Cardiac muscle cell (in vitro differentiated cells and primary cell): ENCODE measurements around the gene LPAR5. TPM values are rescaled to one million over a fixed set of nuclear protein-coding genes. Genes with fewer than 3 reads are reported as not detected.

Experiments
- DNase-seq, 2 donors: peaks; one replicate each; pipeline versions ENCODE4 v3.0.0 to v3.0.0-alpha.2; 2010 to 2017; ENCODE audit warnings: low read depth in 1 of 2, low spot score in 1 of 2
- H3K27ac ChIP-seq: fragments of 200-600 bp; sonication (generic); 2 replicates; pipeline ENCODE4 v1.5.1; 2016
- H3K27me3 ChIP-seq: fragments of 200-600 bp; sonication (generic); 2 replicates; pipeline ENCODE4 v1.6.0; 2016; ENCODE audit warnings: control low read depth
- H3K36me3 ChIP-seq: fragments of 200-600 bp; sonication (generic); 2 replicates; pipeline ENCODE4 v1.5.1; 2016; ENCODE audit warnings: control low read depth
- H3K4me1 ChIP-seq: fragments of 200-600 bp; sonication (generic); 2 replicates; pipeline ENCODE4 v1.8.1; 2017; ENCODE audit warnings: low read depth, mild to moderate bottlenecking, mixed run types
- H3K4me3 ChIP-seq: fragments of 200-600 bp; sonication (generic); 2 replicates; pipeline ENCODE4 v1.5.1; 2016; ENCODE audit warnings: mild to moderate bottlenecking
- H3K9me3 ChIP-seq: fragments of 200-600 bp; sonication (generic); 2 replicates; pipeline ENCODE4 v1.5.1; 2017; ENCODE audit warnings: low read depth, mild to moderate bottlenecking, control low read depth
- CTCF ChIP-seq: IDR thresholded peaks from 2 replicates; pipeline ENCODE4 v1.5.1; 2012; ENCODE audit warnings: low read depth, mild to moderate bottlenecking, low read length
- polyA plus RNA-seq: library from polyadenylated mRNA; unstranded; fragments of >200 nt; fragmentation: Nextera tagmentation; extraction: Ambion mirVana; gene quantifications from 2 replicates; pipeline ENCODE4 v1.2.1, GENCODE V29; 2016
- total RNA-seq: library from RNA; depleted of rRNA; stranded (reverse); fragments of >200 nt; gene quantifications from 2 replicates; pipeline ENCODE4 v1.2.3, GENCODE V29; 2016

Gene LPAR5
- total and polyA plus RNA-seq, 2 experiments from 2014 or later = 0.71 to 0.78 TPM

GRCh38 chr12:6666211-6666610 is 30.5 kb upstream of the LPAR5 start:
- Histone ChIP-seq H3K9me3 (no peaks in the 10 kb centered on the region), H3K27ac (no peak overlapping the region), H3K4me1 (peaks cover 7% of the 10 kb centered on the region), H3K27me3 (no peaks in the 10 kb centered on the region), H3K4me3 (no peak overlapping the region), H3K36me3 (peaks cover 40% of the 10 kb centered on the region)
- TF ChIP-seq CTCF = no peak
- no peak for DNase-seq

GRCh38 chr12:6664902-6665301 is 29.1 kb upstream of the LPAR5 start:
- H3K27me3 ChIP-seq = no peaks in the 10 kb centered on the region
- no peak overlapping the region for H3K4me3 ChIP-seq
- peaks cover 27% of the 10 kb centered on the region for H3K36me3 ChIP-seq
- no peaks in the 10 kb centered on the region for H3K9me3 ChIP-seq
- DNase-seq = no peak
- H3K4me1 ChIP-seq = peaks cover 7% of the 10 kb centered on the region
- H3K27ac ChIP-seq = no peak overlapping the region
- no peak for TF ChIP-seq CTCF

GRCh38 chr12:6662906-6663742 is 27.4 kb upstream of the LPAR5 start, which contains the start of gene ING4:
TSS of gene ING4 (minus strand) at chr12:6663119. CDS start at chr12:6663101, 18 bp downstream.
- H3K9me3 ChIP-seq = no peaks in the 10 kb centered on the region
- H3K4me3 ChIP-seq = peak within 1 kb of the TSS; percentile 78
- peaks cover 7% of the 10 kb centered on the region for H3K4me1 ChIP-seq
- DNase-seq = peak; percentile 99 to 100
- peaks cover 13% of the 10 kb centered on the region for H3K36me3 ChIP-seq
- no peaks in the 10 kb centered on the region for H3K27me3 ChIP-seq
- peak within 1 kb of the TSS; percentile 78 for H3K27ac ChIP-seq
- no peak for TF ChIP-seq CTCF

- H3K4me1 ChIP-seq = peaks cover 7% of the 10 kb centered on the region
- DNase-seq = no peak
- TF ChIP-seq CTCF = no peak
- peaks cover 7% of the 10 kb centered on the region for H3K36me3 ChIP-seq
- H3K27ac ChIP-seq = peak overlapping the region; percentile 78
- H3K9me3 ChIP-seq = no peaks in the 10 kb centered on the region
- no peaks in the 10 kb centered on the region for H3K27me3 ChIP-seq
- H3K4me3 ChIP-seq = peak overlapping the region; percentile 78
Observed at GRCh38 chr12:6662602-6662905, 26.8 kb upstream of the LPAR5 start.

- no peak for DNase-seq
- Histone ChIP-seq H3K36me3 (peaks cover 26% of the 10 kb centered on the region), H3K27ac (no peak overlapping the region), H3K4me1 (no peaks in the 10 kb centered on the region), H3K27me3 (no peaks in the 10 kb centered on the region), H3K9me3 (no peaks in the 10 kb centered on the region), H3K4me3 (no peak overlapping the region)
- no peak for TF ChIP-seq CTCF
Observed at GRCh38 chr12:6653987-6654386, 18.2 kb upstream of the LPAR5 start.
